T-cell (primary cell): ENCODE data around the gene RHEX. TPM values are rescaled to one million over a fixed set of nuclear protein-coding genes. Genes with fewer than 3 reads are reported as not detected.
"Not testable (repeated sequence)": the region's sequence is repeated elsewhere in the genome, so short reads cannot be mapped to it uniquely, and the experiment has no call there.

Source experiments
- ATAC-seq, 4 experiments: fragments of 200-7000 bp in 3 of 4; fragments of 150-1000 bp in 1 of 4; cut with Tn5 transposase; replicated peaks in 1 of 4; 1 replicate in 3 of 4; 2 replicates in 1 of 4; pipeline ENCODE4 v1.10.0; 2021; ENCODE audit warnings: moderate library complexity in 3 of 4, mild to moderate bottlenecking in 2 of 4, moderate number of reproducible peaks in 1 of 4
- CTCF ChIA-PET, 2 donors: fragments of 300-600 bp; sonication (Branson Sonifier 250); formaldehyde crosslinking; loops; one replicate each; lab custom pipeline; 2022; ENCODE audit warnings: antibody characterized with exemption in 2 of 2; lab: Charles Lee
- POLR2A ChIA-PET, 2 donors: fragments of 300-600 bp; sonication (Branson Sonifier 250); formaldehyde crosslinking; loops; one replicate each; lab custom pipeline; 2022; ENCODE audit warnings: antibody characterized with exemption in 2 of 2; lab: Charles Lee
- DNase-seq, 35 experiments: peaks; one replicate each; pipeline versions ENCODE4 v3.0.0 to v3.0.0-alpha.2; 2013 to 2023
- H3K27ac ChIP-seq: one replicate; pipeline ENCODE4 v1.5.1; 2013; ENCODE audit warnings: low read length
- H3K27me3 ChIP-seq, 2 experiments: replicated peaks in 1 of 2; 1 replicate in 1 of 2; 2 replicates in 1 of 2; pipeline versions ENCODE4 v1.6.1 to v1.7.0; 2013; ENCODE audit warnings: low read length in 1 of 2, mixed read lengths in 1 of 2; ENCODE audit not compliant: control insufficient read depth in 2 of 2, insufficient read depth in 2 of 2; ENCODE audit errors: extremely low read depth in 1 of 2
- H3K36me3 ChIP-seq, 2 donors: 1 replicate in 1 of 2; 2 replicates in 1 of 2; pipeline versions ENCODE4 v1.6.1 to v1.7.0; 2013; ENCODE audit warnings: low read length in 1 of 2; ENCODE audit not compliant: control insufficient read depth in 2 of 2, insufficient read depth in 1 of 2; ENCODE audit errors: extremely low read depth in 1 of 2
- H3K4me1 ChIP-seq, 2 experiments: 1 replicate in 1 of 2; 2 replicates in 1 of 2; pipeline versions ENCODE4 v1.6.1 to v1.7.0; 2013; ENCODE audit warnings: low read length in 2 of 2, mixed read lengths in 1 of 2; ENCODE audit not compliant: insufficient read depth in 2 of 2, control insufficient read depth in 1 of 2; ENCODE audit errors: extremely low read depth in 1 of 2
- H3K4me3 ChIP-seq, 2 donors: 1 replicate in 1 of 2; 2 replicates in 1 of 2; pipeline versions ENCODE4 v1.5.1 to v1.7.0; 2013; ENCODE audit warnings: mild to moderate bottlenecking in 2 of 2, low read length in 1 of 2, moderate library complexity in 1 of 2; ENCODE audit not compliant: control insufficient read depth in 1 of 2; ENCODE audit errors: extremely low read depth in 1 of 2
- H3K9me3 ChIP-seq: 2 replicates; pipeline ENCODE4 v1.7.0; 2013
- H3K27ac Mint-ChIP-seq, 2 donors: one replicate each; pipeline ENCODE4 v1.8.0; 2020 to 2021; ENCODE audit warnings: mild to moderate bottlenecking in 2 of 2, mixed read lengths in 2 of 2
- H3K27me3 Mint-ChIP-seq, 2 donors: one replicate each; pipeline ENCODE4 v1.8.0; 2021 to 2022; ENCODE audit warnings: mixed read lengths in 2 of 2
- H3K36me3 Mint-ChIP-seq: one replicate; pipeline ENCODE4 v1.8.0; 2021; ENCODE audit warnings: mixed read lengths
- H3K4me1 Mint-ChIP-seq, 3 donors: one replicate each; pipeline ENCODE4 v1.8.0; 2020 to 2022; ENCODE audit warnings: mixed read lengths in 3 of 3, mild to moderate bottlenecking in 1 of 3
- H3K4me3 Mint-ChIP-seq, 3 donors: one replicate each; pipeline ENCODE4 v1.8.0; 2020 to 2022; ENCODE audit warnings: mild to moderate bottlenecking in 3 of 3, mixed read lengths in 3 of 3, moderate library complexity in 3 of 3
- H3K9me3 Mint-ChIP-seq, 3 donors: one replicate each; pipeline ENCODE4 v1.8.0; 2020 to 2022; ENCODE audit warnings: mixed read lengths in 3 of 3
- WGBS: methylation state at CpG from one replicate; pipeline ENCODE4 v1.1.5; 2013; ENCODE audit warnings: missing lambda C conversion rate; ENCODE audit not compliant: insufficient coverage; 5-methylcytosine and 5-hydroxymethylcytosine counted together
- total RNA-seq, 35 experiments: library from RNA in 6 of 35; stranded (reverse) in 6 of 35; fragments of 120-200 nt in 1 of 35; gene quantifications; one replicate each; pipeline versions ENCODE4 v1.2.1 to v1.2.4 and lab custom pipeline; 2013 to 2026

The RHEX gene
- total RNA-seq, 5 donors from 2014 or later (not counting 1 experiment from before 2014, with no cell fraction given): 0.28 to 1.6 (median 1.2) TPM; not detected in 1

DNA sequence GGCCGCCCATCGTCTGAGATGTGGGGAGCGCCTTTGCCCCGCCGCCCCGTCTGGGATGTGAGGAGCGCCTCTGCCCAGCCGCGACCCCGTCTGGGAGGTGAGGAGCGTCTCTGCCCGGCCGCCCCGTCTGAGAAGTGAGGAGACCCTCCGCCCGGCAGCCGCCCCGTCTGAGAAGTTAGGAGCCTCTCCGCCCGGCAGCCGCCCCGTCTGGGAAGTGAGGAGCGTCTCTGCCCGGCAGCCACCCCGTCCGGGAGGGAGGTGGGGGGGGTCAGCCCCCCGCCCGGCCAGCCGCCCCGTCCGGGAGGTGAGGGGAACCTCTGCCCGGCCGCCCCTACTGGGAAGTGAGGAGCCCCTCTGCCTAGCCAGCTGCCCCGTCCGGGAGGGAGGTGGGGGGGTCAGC, 11.0 kb downstream of the RHEX start:
- not testable (repeated sequence) for H3K9me3 ChIP-seq, H3K27me3 Mint-ChIP-seq, DNase-seq

DNA sequence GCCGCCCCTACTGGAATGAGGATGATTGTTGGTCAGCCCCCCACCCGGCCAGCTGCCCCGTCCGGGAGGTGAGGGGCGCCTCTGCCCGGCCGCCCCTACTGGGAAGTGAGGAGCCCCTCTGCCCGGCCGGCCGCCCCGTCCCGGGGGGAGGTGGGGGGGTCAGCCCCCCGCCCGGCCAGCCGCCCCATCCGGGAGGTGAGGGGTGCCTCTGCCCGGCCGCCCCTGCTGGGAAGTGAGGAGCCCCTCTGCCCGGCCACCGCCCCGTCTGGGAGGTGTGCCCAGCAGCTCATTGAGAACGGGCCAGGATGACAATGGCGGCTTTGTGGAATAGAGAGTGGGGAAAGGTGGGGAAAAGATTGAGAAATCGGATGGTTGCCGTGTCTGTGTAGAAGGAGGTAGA, 11.5 kb downstream of the RHEX start:
- H3K4me1 ChIP-seq, H3K9me3 Mint-ChIP-seq, H3K27ac Mint-ChIP-seq, ATAC-seq, POLR2A ChIA-PET, CTCF ChIA-PET, H3K4me3 ChIP-seq, H3K36me3 ChIP-seq, H3K27ac ChIP-seq, H3K27me3 ChIP-seq, H3K4me3 Mint-ChIP-seq, H3K9me3 ChIP-seq, H3K36me3 Mint-ChIP-seq, DNase-seq, H3K27me3 Mint-ChIP-seq: not testable (repeated sequence)
- 99% methylated on average over 11 of the region's 25 CpGs for WGBS
- peaks cover 4 to 21% (median 17%) of the 10 kb centered on the region in 3 donors for H3K4me1 Mint-ChIP-seq

More for the DNA sequence above, 11.0 kb downstream of the RHEX start:
- H3K4me1 ChIP-seq, CTCF ChIA-PET, H3K4me3 Mint-ChIP-seq, H3K27ac ChIP-seq, POLR2A ChIA-PET, ATAC-seq, H3K27ac Mint-ChIP-seq, H3K27me3 ChIP-seq, H3K9me3 Mint-ChIP-seq, H3K36me3 Mint-ChIP-seq, H3K36me3 ChIP-seq, H3K4me3 ChIP-seq: not testable (repeated sequence)
- peaks cover 4 to 21% (median 17%) of the 10 kb centered on the region in 3 donors for H3K4me1 Mint-ChIP-seq
- 97% methylated on average over 5 of the region's 35 CpGs for whole genome bisulfite sequencing

DNA sequence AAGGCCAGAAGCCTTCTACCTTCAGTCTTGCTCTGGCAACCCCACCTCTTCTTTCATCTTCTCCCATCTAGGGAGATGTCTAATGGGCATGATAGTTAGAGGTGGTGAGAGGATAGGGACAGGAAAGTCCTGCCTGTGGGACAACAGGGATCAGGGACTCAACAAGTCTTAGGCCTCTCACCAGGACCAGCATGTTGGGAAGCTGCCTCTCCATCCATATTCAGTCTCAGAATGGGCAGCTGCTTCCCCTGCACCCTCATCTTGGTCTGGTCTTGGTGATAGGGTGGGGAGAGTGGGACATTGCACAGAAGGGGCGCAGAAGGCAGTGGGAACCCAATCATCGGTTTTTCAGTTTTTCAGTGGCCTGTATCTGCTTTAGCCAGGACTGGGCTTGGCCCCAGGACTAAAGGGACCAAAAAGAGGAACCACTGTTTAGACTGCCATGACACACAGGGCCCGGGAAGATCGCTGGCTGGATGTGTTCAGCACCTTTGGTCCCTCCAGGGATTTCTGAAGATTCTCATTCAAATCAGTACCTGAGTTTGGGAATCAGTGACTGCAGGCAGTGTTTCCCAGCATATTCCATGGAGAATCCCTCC, 12.7 kb downstream of the RHEX start:
- ATAC-seq (no peak), DNase-seq (no peak)
- Histone ChIP-seq H3K36me3 (no peaks in the 10 kb centered on the region), H3K4me3 (no peak overlapping the region), H3K4me1 (peaks cover 0 to 4% of the 10 kb centered on the region in 2 experiments), H3K27me3 (peaks cover 0 to 6% of the 10 kb centered on the region in 2 experiments), H3K27ac (no peak overlapping the region), H3K9me3 (no peaks in the 10 kb centered on the region)
- POLR2A ChIA-PET: no interaction called here
- H3K36me3 Mint-ChIP-seq: peaks cover 3% of the 10 kb centered on the region
- CTCF ChIA-PET: no interaction called here
- peaks cover 0 to 6% (median 0%) of the 10 kb centered on the region in 3 donors for H3K9me3 Mint-ChIP-seq
- no peak overlapping the region for H3K27ac Mint-ChIP-seq
- H3K4me3 Mint-ChIP-seq: no peak overlapping the region
- peaks cover 0 to 3% of the 10 kb centered on the region in 2 donors for H3K27me3 Mint-ChIP-seq
- WGBS: 74% methylated on average over 4 of the region's 4 CpGs
- peaks cover 4 to 21% (median 17%) of the 10 kb centered on the region in 3 donors for H3K4me1 Mint-ChIP-seq

DNA sequence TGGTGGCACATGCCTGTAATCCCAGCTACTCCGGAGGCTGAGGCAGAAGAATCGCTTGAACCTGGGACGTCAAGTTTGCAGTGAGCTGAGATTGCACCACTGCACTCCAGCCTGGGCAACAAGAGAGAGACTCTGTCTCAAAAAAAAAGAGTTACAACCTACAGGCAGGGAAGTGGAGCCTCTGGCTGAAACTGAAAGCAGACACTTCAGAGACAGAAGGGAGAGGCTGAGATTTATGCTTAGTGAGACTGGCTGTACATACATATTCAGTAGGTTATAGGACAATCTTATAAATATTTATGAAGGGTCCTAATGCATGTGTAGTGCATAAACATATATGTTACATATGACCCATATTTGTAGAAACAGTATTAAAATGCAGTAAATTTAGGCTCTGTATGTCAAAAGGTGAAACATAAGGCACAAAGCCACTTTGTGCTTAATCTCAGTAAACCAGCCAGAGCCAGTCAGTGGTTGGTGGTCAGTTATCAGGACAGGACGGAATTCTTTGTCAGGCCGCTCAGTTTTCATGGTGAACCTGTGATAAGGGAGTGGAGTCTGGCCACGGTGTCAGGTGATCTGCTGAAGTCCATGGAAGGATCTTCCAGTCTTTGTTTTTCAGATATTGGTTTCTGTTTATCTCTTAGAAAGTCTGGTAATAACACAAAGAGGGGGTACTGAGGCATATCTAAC, 13.7 kb downstream of the RHEX start:
- H3K27me3 Mint-ChIP-seq: peaks cover 0 to 3% of the 10 kb centered on the region in 2 donors
- H3K4me3 ChIP-seq: no peak overlapping the region
- CTCF ChIA-PET: no interaction called here
- no peak overlapping the region for H3K27ac ChIP-seq
- peaks cover 4 to 21% (median 17%) of the 10 kb centered on the region in 3 donors for H3K4me1 Mint-ChIP-seq
- H3K27ac Mint-ChIP-seq: no peak overlapping the region
- H3K4me3 Mint-ChIP-seq: no peak overlapping the region
- H3K36me3 Mint-ChIP-seq: peaks cover 3% of the 10 kb centered on the region
- H3K36me3 ChIP-seq: no peaks in the 10 kb centered on the region
- POLR2A ChIA-PET: no interaction called here
- 73% methylated on average over 4 of the region's 6 CpGs for WGBS
- ATAC-seq (no peak), DNase-seq (no peak)
- H3K9me3 Mint-ChIP-seq: peaks cover 0 to 6% (median 0%) of the 10 kb centered on the region in 3 donors
- H3K27me3 ChIP-seq: peaks cover 0 to 6% of the 10 kb centered on the region in 2 experiments
- H3K4me1 ChIP-seq: peaks cover 0 to 4% of the 10 kb centered on the region in 2 experiments
- no peaks in the 10 kb centered on the region for H3K9me3 ChIP-seq

DNA sequence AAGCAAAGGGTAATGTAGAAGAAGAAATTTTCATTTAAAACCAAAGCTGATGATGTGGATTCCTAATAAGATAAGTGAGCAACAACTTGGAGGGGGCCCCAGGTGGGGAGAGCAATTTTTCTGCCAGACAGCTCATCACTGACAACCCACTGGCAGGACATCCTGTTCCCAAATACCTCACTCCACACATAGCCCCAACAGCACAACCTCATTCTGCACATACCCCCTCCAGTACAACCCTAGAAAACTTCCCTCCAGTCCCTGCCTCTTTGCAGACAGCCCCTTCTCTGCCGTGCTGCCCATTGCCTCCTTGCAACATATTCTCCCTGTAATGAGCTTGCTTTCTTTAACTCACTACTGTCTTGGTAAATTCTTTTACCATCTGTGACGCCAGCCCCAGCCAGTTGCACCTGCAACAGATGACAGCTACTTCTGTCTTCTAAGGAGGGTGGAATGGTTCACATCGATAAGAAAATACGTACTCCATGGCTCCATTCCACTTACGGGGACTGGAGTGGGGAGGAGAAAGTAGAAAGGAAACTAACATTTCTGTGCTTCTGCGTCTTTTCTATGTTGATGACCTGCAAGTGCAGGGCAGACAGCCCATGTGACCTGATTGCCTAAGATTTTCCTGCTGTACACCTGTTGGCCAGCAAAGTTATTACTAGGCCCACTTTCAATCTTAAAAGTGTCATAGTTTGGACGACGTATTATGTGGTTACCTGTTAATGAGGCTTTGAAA, 14.7 kb downstream of the RHEX start:
- Histone ChIP-seq H3K36me3 (no peaks in the 10 kb centered on the region), H3K27ac (no peak overlapping the region), H3K4me3 (no peak overlapping the region), H3K4me1 (peaks cover 0 to 4% of the 10 kb centered on the region in 2 experiments), H3K27me3 (peaks cover 0 to 6% of the 10 kb centered on the region in 2 experiments), H3K9me3 (no peaks in the 10 kb centered on the region)
- H3K4me3 Mint-ChIP-seq: no peak overlapping the region
- DNase-seq (no peak), ATAC-seq (no peak)
- ChIA-PET POLR2A (no interaction called here), CTCF (no interaction called here)
- no peak overlapping the region for H3K27ac Mint-ChIP-seq
- WGBS: 59% methylated on average over 4 of the region's 8 CpGs
- H3K9me3 Mint-ChIP-seq: peaks cover 0 to 5% (median 0%) of the 10 kb centered on the region in 3 donors
- H3K36me3 Mint-ChIP-seq: peaks cover 3% of the 10 kb centered on the region
- H3K4me1 Mint-ChIP-seq: peaks cover 4 to 21% (median 17%) of the 10 kb centered on the region in 3 donors
- H3K27me3 Mint-ChIP-seq: peaks cover 0 to 3% of the 10 kb centered on the region in 2 donors

DNA sequence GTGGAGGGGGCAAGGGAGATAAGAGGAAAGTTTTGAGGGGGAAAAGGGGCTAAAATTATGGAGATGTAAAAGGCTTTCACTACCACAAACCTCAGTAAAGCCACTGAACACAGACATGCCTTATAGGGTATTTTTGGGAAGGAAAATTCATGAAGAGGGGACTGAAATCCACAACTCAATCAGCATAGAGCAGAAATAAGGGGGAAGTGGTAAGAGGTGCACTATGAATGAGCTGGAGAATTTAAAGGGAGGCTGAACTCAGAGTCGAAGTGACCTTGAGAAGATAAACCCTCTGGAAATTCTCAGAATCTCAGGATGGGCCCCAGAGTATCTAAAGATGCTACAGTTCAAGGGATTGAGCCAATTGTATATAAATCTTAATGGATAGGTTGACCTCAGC, 15.3 kb downstream of the RHEX start:
- Mint-ChIP-seq H3K27ac (no peak overlapping the region), H3K4me3 (no peak overlapping the region), H3K27me3 (peaks cover 0 to 3% of the 10 kb centered on the region in 2 donors), H3K36me3 (no peaks in the 10 kb centered on the region), H3K4me1 (peaks cover 4 to 21% (median 17%) of the 10 kb centered on the region in 3 donors), H3K9me3 (no peaks in the 10 kb centered on the region)
- H3K4me3 ChIP-seq: no peak overlapping the region
- no peaks in the 10 kb centered on the region for H3K36me3 ChIP-seq
- no peaks in the 10 kb centered on the region for H3K9me3 ChIP-seq
- DNase-seq: no peak
- H3K4me1 ChIP-seq: peaks cover 0 to 4% of the 10 kb centered on the region in 2 experiments
- no peak for ATAC-seq
- no CpG with 5 or more reads among the region's 1 CpG for WGBS
- ChIA-PET POLR2A (no interaction called here), CTCF (no interaction called here)
- peaks cover 0 to 6% of the 10 kb centered on the region in 2 experiments for H3K27me3 ChIP-seq
- H3K27ac ChIP-seq: no peak overlapping the region
